ENCODE data around the gene SLIT3.

The SLIT3 gene

GRCh38 chr5:168796593-168797580 is 504.1 kb downstream of the SLIT3 start:
- no peaks in the 10 kb centered on the region for H3K9me3 ChIP-seq (ENCODE audit: insufficient read depth, low read length, severe bottlenecking)
- H3K27me3 ChIP-seq (ENCODE audit: insufficient read depth, low read length, poor library complexity) = no peaks in the 10 kb centered on the region
- TF ChIP-seq CTCF (IDR thresholded peaks at IDR 0.05; ENCODE audit: borderline replicate concordance, extremely low read depth, low read length, poor library complexity, severe bottlenecking) (no peak), EZH2 (IDR thresholded peaks at IDR 0.05; ENCODE audit: borderline replicate concordance, low read depth, low read length, severe bottlenecking) (no peak)
- no peak overlapping the region for H3K27ac ChIP-seq (ENCODE audit: low read length)
- ATAC-seq (ENCODE audit: insufficient read depth, low read depth) = no peak
- H3K79me2 ChIP-seq (ENCODE audit: insufficient read depth, low read length) = no peaks in the 10 kb centered on the region
- no peak overlapping the region for H3K9ac ChIP-seq (ENCODE audit: low read depth, low read length)
- no peak overlapping the region for H3K4me2 ChIP-seq (ENCODE audit: insufficient read depth, low read length)
- H4K20me1 ChIP-seq (ENCODE audit: insufficient read depth, low read length) = no peaks in the 10 kb centered on the region
- DNase-seq = no peak
- H2AFZ ChIP-seq (ENCODE audit: low read depth, low read length) = no peak overlapping the region
- peaks cover 32% of the 10 kb centered on the region for H3K4me1 ChIP-seq (ENCODE audit: insufficient read depth, low read length)
- H3K4me3 ChIP-seq (ENCODE audit: low read depth in 1 of 2, low read length in 2 of 2) = no peak overlapping the region
- no peaks in the 10 kb centered on the region for H3K36me3 ChIP-seq (ENCODE audit: insufficient read depth, low read length)

GRCh38 chr5:168796000-168796399 is 504.9 kb downstream of the SLIT3 start:
- no peak for ATAC-seq (ENCODE audit: insufficient read depth, low read depth)

GRCh38 chr5:168793841-168794837 is 506.8 kb downstream of the SLIT3 start:
- H3K27me3 ChIP-seq (ENCODE audit: insufficient read depth, low read length, poor library complexity) = no peaks in the 10 kb centered on the region
- no peaks in the 10 kb centered on the region for H3K9me3 ChIP-seq (ENCODE audit: insufficient read depth, low read length, severe bottlenecking)
- H3K79me2 ChIP-seq (ENCODE audit: insufficient read depth, low read length) = no peaks in the 10 kb centered on the region
- TF ChIP-seq EZH2 (IDR thresholded peaks at IDR 0.05; ENCODE audit: borderline replicate concordance, low read depth, low read length, severe bottlenecking) (no peak), CTCF (IDR thresholded peaks at IDR 0.05; ENCODE audit: borderline replicate concordance, extremely low read depth, low read length, poor library complexity, severe bottlenecking) (no peak)
- H2AFZ ChIP-seq (ENCODE audit: low read depth, low read length) = no peak overlapping the region
- no peak overlapping the region for H3K4me2 ChIP-seq (ENCODE audit: insufficient read depth, low read length)
- H3K4me3 ChIP-seq (ENCODE audit: low read depth in 1 of 2, low read length in 2 of 2) = no peak overlapping the region
- no peaks in the 10 kb centered on the region for H3K36me3 ChIP-seq (ENCODE audit: insufficient read depth, low read length)
- peak overlapping the region; percentile 30; the same call in 1 of the 2 replicates for H3K27ac ChIP-seq (ENCODE audit: low read length)
- 0 out of 3 replicates have a peak, but pooled peaks have one; percentile 13 for ATAC-seq (ENCODE audit: insufficient read depth, low read depth)
- peaks cover 32% of the 10 kb centered on the region for H3K4me1 ChIP-seq (ENCODE audit: insufficient read depth, low read length)
- H3K9ac ChIP-seq (ENCODE audit: low read depth, low read length) = no peak overlapping the region
- no peaks in the 10 kb centered on the region for H4K20me1 ChIP-seq (ENCODE audit: insufficient read depth, low read length)
- no peak for DNase-seq

More at GRCh38 chr5:168796000-168796399, 504.9 kb downstream of the SLIT3 start:
- no peaks in the 10 kb centered on the region for H4K20me1 ChIP-seq (ENCODE audit: insufficient read depth, low read length)
- H3K4me2 ChIP-seq (ENCODE audit: insufficient read depth, low read length) = no peak overlapping the region
- DNase-seq = no peak
- H3K79me2 ChIP-seq (ENCODE audit: insufficient read depth, low read length) = no peaks in the 10 kb centered on the region
- H3K36me3 ChIP-seq (ENCODE audit: insufficient read depth, low read length) = no peaks in the 10 kb centered on the region
- TF ChIP-seq EZH2 (IDR thresholded peaks at IDR 0.05; ENCODE audit: borderline replicate concordance, low read depth, low read length, severe bottlenecking) = no peak
- TF ChIP-seq CTCF (IDR thresholded peaks at IDR 0.05; ENCODE audit: borderline replicate concordance, extremely low read depth, low read length, poor library complexity, severe bottlenecking) = no peak
- peaks cover 32% of the 10 kb centered on the region for H3K4me1 ChIP-seq (ENCODE audit: insufficient read depth, low read length)
- no peak overlapping the region for H3K4me3 ChIP-seq (ENCODE audit: low read depth in 1 of 2, low read length in 2 of 2)
- H2AFZ ChIP-seq (ENCODE audit: low read depth, low read length) = no peak overlapping the region
- H3K27me3 ChIP-seq (ENCODE audit: insufficient read depth, low read length, poor library complexity) = no peaks in the 10 kb centered on the region
- no peak overlapping the region for H3K9ac ChIP-seq (ENCODE audit: low read depth, low read length)
- no peaks in the 10 kb centered on the region for H3K9me3 ChIP-seq (ENCODE audit: insufficient read depth, low read length, severe bottlenecking)
- no peak overlapping the region for H3K27ac ChIP-seq (ENCODE audit: low read length)

Data from DND-41 (cell line).